Smooth muscle cell (in vitro differentiated cells): ENCODE measurements around the gene TRAK1. TPM values are rescaled to one million over a fixed set of nuclear protein-coding genes. Genes with fewer than 3 reads are reported as not detected.

Source experiments
- DNase-seq: peaks from one replicate; lab custom pipeline; 2025; ENCODE audit not compliant: unreplicated experiment; lab: John Stamatoyannopoulos, UW
- H2AFZ ChIP-seq: fragments of 200-600 bp; sonication (generic); 2 replicates; pipeline ENCODE4 v1.6.0; 2016; ENCODE audit warnings: antibody characterized with exemption, low read depth, mild to moderate bottlenecking
- H3F3A ChIP-seq: fragments of 200-600 bp; sonication (generic); 2 replicates; pipeline ENCODE4 v1.6.0; 2017; ENCODE audit warnings: antibody characterized with exemption, low read depth
- H3K27ac ChIP-seq: fragments of 200-600 bp; sonication (generic); 2 replicates; pipeline ENCODE4 v1.5.1; 2016; ENCODE audit warnings: low read depth, mild to moderate bottlenecking
- H3K27me3 ChIP-seq: fragments of 200-600 bp; sonication (generic); 2 replicates; pipeline ENCODE4 v1.6.1; 2016; ENCODE audit warnings: low read depth, mild to moderate bottlenecking
- H3K36me3 ChIP-seq: fragments of 200-600 bp; sonication (generic); 2 replicates; pipeline ENCODE4 v1.5.1; 2016; ENCODE audit warnings: low read depth
- H3K4me1 ChIP-seq: fragments of 200-600 bp; sonication (generic); 2 replicates; pipeline ENCODE4 v1.5.1; 2016; ENCODE audit warnings: low read depth
- H3K4me2 ChIP-seq: fragments of 200-600 bp; sonication (generic); 2 replicates; pipeline ENCODE4 v1.6.0; 2016; ENCODE audit warnings: mild to moderate bottlenecking
- H3K4me3 ChIP-seq: fragments of 200-600 bp; sonication (generic); 2 replicates; pipeline ENCODE4 v1.5.1; 2016; ENCODE audit warnings: mild to moderate bottlenecking
- H3K79me2 ChIP-seq: fragments of 200-600 bp; sonication (generic); 2 replicates; pipeline ENCODE4 v1.6.0; 2016; ENCODE audit warnings: low read depth, mild to moderate bottlenecking
- H3K9ac ChIP-seq: fragments of 200-600 bp; sonication (generic); 2 replicates; pipeline ENCODE4 v1.6.0; 2016; ENCODE audit warnings: low read depth
- H3K9me3 ChIP-seq: fragments of 200-600 bp; sonication (generic); replicated peaks from 2 replicates; pipeline ENCODE4 v1.5.1; 2016; ENCODE audit warnings: low read depth
- H4K20me1 ChIP-seq: fragments of 200-600 bp; sonication (generic); 2 replicates; pipeline ENCODE4 v1.6.0; 2016; ENCODE audit warnings: low read depth
- WGBS: methylation state at CpG from one replicate; pipeline ENCODE4 v1.1.7; 2016; ENCODE audit warnings: low lambda C conversion rate; 5-methylcytosine and 5-hydroxymethylcytosine counted together
- polyA plus RNA-seq: library from polyadenylated mRNA; unstranded; fragments of >200 nt; fragmentation: Nextera tagmentation; extraction: Ambion mirVana; gene quantifications from 2 replicates; pipeline ENCODE4 v1.2.1, GENCODE V29; 2016
- total RNA-seq: library from RNA; depleted of rRNA; stranded (reverse); fragments of >200 nt; gene quantifications from 2 replicates; pipeline ENCODE4 v1.2.3, GENCODE V29; 2014
- TF ChIP-seq, protein P1 (sequence below): fragments of 200-600 bp; sonication (generic); IDR thresholded peaks from 2 replicates; pipeline ENCODE4 v1.5.1; 2017; ENCODE audit warnings: borderline replicate concordance, mild to moderate bottlenecking, antibody characterized with exemption; ENCODE audit not compliant: insufficient read depth, poor library complexity, severe bottlenecking

Gene TRAK1
- total and polyA plus RNA-seq, 2 experiments from 2014 or later = 8.7 to 16.3 TPM

DNA sequence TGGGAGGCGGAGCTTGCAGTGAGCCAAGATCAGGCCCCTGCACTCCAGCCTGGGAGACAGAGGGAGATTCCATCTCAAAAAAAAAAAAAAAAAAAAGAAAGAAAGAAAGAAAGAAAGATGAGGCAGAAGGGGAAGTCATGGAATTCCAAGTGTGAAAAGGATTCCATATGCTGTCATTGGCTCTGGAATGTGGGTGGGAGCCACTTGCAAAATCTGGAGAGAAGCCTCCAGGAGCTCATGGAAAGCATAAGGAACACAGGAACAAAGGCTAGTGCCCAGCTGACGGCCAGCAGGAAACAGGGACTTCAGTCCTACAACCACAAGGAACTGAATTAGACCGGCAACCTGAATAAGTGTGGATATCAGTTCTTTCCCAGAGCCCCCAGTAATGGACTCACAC is 12.5 kb upstream of the TRAK1 start:
- peaks cover 67% of the 10 kb centered on the region for H3K79me2 ChIP-seq
- H3F3A ChIP-seq = peaks cover 20% of the 10 kb centered on the region
- no peak overlapping the region for H3K27ac ChIP-seq
- WGBS = 91% methylated on average over 3 of the region's 3 CpGs
- TF ChIP-seq, protein P1, sequence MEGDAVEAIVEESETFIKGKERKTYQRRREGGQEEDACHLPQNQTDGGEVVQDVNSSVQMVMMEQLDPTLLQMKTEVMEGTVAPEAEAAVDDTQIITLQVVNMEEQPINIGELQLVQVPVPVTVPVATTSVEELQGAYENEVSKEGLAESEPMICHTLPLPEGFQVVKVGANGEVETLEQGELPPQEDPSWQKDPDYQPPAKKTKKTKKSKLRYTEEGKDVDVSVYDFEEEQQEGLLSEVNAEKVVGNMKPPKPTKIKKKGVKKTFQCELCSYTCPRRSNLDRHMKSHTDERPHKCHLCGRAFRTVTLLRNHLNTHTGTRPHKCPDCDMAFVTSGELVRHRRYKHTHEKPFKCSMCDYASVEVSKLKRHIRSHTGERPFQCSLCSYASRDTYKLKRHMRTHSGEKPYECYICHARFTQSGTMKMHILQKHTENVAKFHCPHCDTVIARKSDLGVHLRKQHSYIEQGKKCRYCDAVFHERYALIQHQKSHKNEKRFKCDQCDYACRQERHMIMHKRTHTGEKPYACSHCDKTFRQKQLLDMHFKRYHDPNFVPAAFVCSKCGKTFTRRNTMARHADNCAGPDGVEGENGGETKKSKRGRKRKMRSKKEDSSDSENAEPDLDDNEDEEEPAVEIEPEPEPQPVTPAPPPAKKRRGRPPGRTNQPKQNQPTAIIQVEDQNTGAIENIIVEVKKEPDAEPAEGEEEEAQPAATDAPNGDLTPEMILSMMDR = no peak
- no peaks in the 10 kb centered on the region for H3K9me3 ChIP-seq
- H3K36me3 ChIP-seq = no peaks in the 10 kb centered on the region
- DNase-seq = no peak
- H3K4me2 ChIP-seq = no peak overlapping the region
- peaks cover 7% of the 10 kb centered on the region for H4K20me1 ChIP-seq
- H3K9ac ChIP-seq = no peak overlapping the region
- H2AFZ ChIP-seq = no peak overlapping the region
- no peak overlapping the region for H3K4me3 ChIP-seq
- H3K27me3 ChIP-seq = no peaks in the 10 kb centered on the region
- peaks cover 18% of the 10 kb centered on the region for H3K4me1 ChIP-seq

DNA sequence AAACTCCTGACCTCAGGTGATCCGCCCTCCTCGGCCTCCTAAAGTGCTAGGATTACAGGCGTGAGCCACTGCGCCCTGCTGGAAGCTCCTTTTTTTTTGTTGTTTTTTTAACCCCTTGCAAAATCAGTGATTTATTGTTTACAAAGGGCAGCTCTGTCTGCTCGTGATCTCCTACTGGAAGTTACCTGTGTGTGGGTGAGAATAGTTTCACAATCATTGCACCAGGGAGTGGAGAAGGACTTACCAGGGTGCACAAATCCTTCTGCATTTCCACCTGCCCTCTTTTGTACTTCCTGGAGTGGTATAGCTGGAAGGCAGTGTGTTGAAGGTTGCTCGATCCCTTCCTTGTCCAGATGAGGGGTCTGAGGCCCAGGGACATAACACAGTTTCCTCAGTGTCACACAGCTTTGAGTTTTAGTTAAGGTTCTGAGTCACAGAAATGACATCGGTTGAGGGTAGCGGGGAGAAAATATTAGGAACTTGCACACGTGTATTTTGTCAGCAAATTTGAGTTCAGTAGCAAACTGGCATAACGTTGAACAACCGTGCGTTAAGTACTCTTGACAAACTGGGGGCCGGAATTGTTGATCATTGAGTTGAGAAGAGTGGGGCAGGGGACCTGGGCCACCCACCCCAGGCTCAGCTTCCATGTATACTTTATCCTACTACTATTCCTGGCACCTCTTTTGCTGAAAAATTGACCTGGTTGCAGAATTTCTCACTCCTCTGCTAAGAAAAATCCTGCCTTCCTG is 11.3 kb upstream of the TRAK1 start:
- Histone ChIP-seq H3K27ac (peak overlapping the region; percentile 85), H3K4me3 (no peak overlapping the region)

DNA sequence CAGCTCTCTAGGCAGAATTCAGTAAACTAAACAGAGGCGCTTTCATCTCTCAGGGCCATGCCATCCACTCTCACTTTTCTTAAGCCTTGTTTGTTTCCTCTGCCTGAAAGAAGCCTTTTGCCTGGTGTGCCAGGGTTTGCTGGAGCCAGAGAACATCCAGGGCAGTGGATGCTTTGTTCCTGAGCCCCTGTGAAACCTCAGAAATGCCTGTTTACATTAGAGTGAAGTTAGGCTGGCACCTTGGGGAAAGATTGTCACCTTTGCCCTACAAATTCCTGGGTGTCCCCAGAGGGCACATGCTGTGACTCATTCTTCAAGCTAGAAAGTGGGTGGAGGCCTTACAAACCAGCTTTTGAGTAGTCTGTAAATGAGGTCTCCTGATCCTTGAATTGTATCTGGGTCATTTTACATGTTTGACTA is 10.7 kb upstream of the TRAK1 start:
- Histone ChIP-seq H2AFZ (no peak overlapping the region), H3K9ac (no peak overlapping the region), H3K4me1 (peaks cover 18% of the 10 kb centered on the region), H3K4me2 (peak overlapping the region; percentile 48), H4K20me1 (peaks cover 7% of the 10 kb centered on the region), H3K9me3 (no peaks in the 10 kb centered on the region), H3K36me3 (no peaks in the 10 kb centered on the region), H3F3A (peaks cover 14% of the 10 kb centered on the region), H3K27me3 (no peaks in the 10 kb centered on the region), H3K27ac (peak overlapping the region; percentile 85), H3K4me3 (no peak overlapping the region), H3K79me2 (peaks cover 67% of the 10 kb centered on the region)
- TF ChIP-seq, protein P1 = no peak
- DNase-seq = no peak
- WGBS = 54% methylated on average over 1 of the region's 1 CpG

More for the DNA sequence above, 11.3 kb upstream of the TRAK1 start:
- peak overlapping the region; percentile 36 for H3K4me2 ChIP-seq
- TF ChIP-seq, protein P1 = no peak
- H3F3A ChIP-seq = peaks cover 14% of the 10 kb centered on the region
- H2AFZ ChIP-seq = no peak overlapping the region
- peaks cover 7% of the 10 kb centered on the region for H4K20me1 ChIP-seq
- DNase-seq = no peak
- no peaks in the 10 kb centered on the region for H3K27me3 ChIP-seq
- H3K36me3 ChIP-seq = no peaks in the 10 kb centered on the region
- no peaks in the 10 kb centered on the region for H3K9me3 ChIP-seq
- no peak overlapping the region for H3K9ac ChIP-seq
- H3K79me2 ChIP-seq = peaks cover 65% of the 10 kb centered on the region
- WGBS = 88% methylated on average over 13 of the region's 13 CpGs
- H3K4me1 ChIP-seq = peaks cover 18% of the 10 kb centered on the region
